ENCODE results near the gene SLF2.

DNA sequence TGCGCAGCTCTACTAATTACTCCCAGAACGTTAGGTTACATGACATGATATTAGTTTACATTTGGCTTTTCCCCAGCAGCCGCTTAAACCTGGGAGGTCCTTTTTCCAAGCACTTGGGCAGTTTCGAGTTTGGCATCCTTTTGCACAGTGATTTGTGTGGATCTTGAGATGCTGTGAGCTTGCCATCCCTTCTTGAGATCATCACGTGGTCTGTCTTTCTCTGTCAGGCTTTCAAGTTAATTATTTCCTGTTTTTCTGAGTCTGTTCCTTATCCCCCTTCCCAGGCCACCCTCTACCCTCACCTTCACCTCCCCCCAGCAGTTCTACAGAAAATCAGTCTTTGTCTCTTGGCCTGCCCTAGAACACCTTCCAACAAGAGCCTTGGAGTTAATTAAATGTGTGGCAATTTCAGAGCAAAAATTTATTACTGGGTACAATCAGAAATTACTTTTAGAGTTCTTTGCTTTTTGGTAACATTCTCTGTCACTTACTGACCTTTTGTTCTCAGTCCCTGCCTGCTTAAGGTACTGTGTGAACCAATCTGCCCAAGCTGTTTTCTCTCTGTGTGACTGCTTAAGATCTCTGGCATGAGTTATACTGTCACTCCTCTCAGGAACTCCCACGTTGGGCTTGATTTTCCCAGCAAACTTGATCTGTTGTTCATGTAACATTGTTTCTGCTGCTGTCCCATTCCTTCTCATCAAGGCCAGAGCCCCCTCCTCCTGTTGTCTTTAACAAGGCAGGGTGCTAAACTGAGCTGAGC is 3.1 kb upstream of the SLF2 start:
- TF ChIP-seq RAD21 (IDR thresholded peaks at IDR 0.05 in 1 of 2, conservative IDR thresholded peaks at IDR 0.05 in 1 of 2; ENCODE audit: low read depth in 2 of 2, low read length in 2 of 2) (no peak), SP4 (IDR thresholded peaks at IDR 0.05; ENCODE audit: low read length) (no peak), POLR2AphosphoS5 (IDR thresholded peaks at IDR 0.05; ENCODE audit: low read depth, low read length) (no peak), EZH2 (IDR thresholded peaks at IDR 0.05; ENCODE audit: low read depth, low read length, severe bottlenecking) (no peak), EP300 (IDR thresholded peaks at IDR 0.05; ENCODE audit: borderline replicate concordance in 1 of 2, low read depth in 2 of 2, low read length in 2 of 2) (no peak), HDAC6 (IDR thresholded peaks at IDR 0.05; ENCODE audit: low read depth, low read length) (no peak), JUN (IDR thresholded peaks at IDR 0.05; ENCODE audit: low read depth, low read length) (no peak), TAF1 (IDR thresholded peaks at IDR 0.05; ENCODE audit: low read depth, low read length) (no peak), ZNF274 (IDR thresholded peaks at IDR 0.05; ENCODE audit: borderline replicate concordance, extremely low read depth, low read length) (no peak)
- TF ChIP-seq, protein P1, sequence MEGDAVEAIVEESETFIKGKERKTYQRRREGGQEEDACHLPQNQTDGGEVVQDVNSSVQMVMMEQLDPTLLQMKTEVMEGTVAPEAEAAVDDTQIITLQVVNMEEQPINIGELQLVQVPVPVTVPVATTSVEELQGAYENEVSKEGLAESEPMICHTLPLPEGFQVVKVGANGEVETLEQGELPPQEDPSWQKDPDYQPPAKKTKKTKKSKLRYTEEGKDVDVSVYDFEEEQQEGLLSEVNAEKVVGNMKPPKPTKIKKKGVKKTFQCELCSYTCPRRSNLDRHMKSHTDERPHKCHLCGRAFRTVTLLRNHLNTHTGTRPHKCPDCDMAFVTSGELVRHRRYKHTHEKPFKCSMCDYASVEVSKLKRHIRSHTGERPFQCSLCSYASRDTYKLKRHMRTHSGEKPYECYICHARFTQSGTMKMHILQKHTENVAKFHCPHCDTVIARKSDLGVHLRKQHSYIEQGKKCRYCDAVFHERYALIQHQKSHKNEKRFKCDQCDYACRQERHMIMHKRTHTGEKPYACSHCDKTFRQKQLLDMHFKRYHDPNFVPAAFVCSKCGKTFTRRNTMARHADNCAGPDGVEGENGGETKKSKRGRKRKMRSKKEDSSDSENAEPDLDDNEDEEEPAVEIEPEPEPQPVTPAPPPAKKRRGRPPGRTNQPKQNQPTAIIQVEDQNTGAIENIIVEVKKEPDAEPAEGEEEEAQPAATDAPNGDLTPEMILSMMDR (IDR thresholded peaks at IDR 0.05; ENCODE audit: control extremely low read depth in 1 of 3, insufficient read depth in 1 of 3, low read depth in 1 of 3, low read length in 3 of 3), result no peak
- TF ChIP-seq, protein P2, sequence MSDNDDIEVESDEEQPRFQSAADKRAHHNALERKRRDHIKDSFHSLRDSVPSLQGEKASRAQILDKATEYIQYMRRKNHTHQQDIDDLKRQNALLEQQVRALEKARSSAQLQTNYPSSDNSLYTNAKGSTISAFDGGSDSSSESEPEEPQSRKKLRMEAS (IDR thresholded peaks at IDR 0.05), result no peak
